Activated T-helper 1 cell treated with anti-CD3 and anti-CD28 coated beads, Interleukin-12 subunit alpha, Interleukin-12 subunit beta, Interleukin-2, Interleukin-4 antibody, amounts not matched to agents 30 ng/mL and 10 ng/mL and 1 ng/mL, durations not matched to agents 14 hours and 24 hours and 36 hours (primary cell): ENCODE results near the gene ELOVL6. TPM values are rescaled to one million over a fixed set of nuclear protein-coding genes. Genes with fewer than 3 reads are reported as not detected.

ENCODE experiments used
- DNase-seq: peaks from one replicate; pipeline ENCODE4 v3.0.0; 2021; ENCODE audit warnings: low spot score
- H3K27ac Mint-ChIP-seq: one replicate; pipeline ENCODE4 v1.8.0; 2021; ENCODE audit warnings: mild to moderate bottlenecking, mixed read lengths
- H3K27me3 Mint-ChIP-seq: one replicate; pipeline ENCODE4 v1.8.0; 2022; ENCODE audit warnings: mild to moderate bottlenecking, moderate library complexity, mixed read lengths; ENCODE audit not compliant: insufficient read depth
- H3K36me3 Mint-ChIP-seq: one replicate; pipeline ENCODE4 v1.8.0; 2021; ENCODE audit warnings: low read depth, mixed read lengths
- H3K4me1 Mint-ChIP-seq: one replicate; pipeline ENCODE4 v1.8.0; 2021; ENCODE audit warnings: low read depth, mixed read lengths
- H3K4me3 Mint-ChIP-seq: one replicate; pipeline ENCODE4 v1.8.0; 2021; ENCODE audit warnings: mild to moderate bottlenecking, moderate library complexity, mixed read lengths
- H3K9me3 Mint-ChIP-seq: one replicate; pipeline ENCODE4 v1.8.0; 2021; ENCODE audit warnings: mixed read lengths
- intact Hi-C: fragments of 100-400 bp; cut with micrococcal nuclease; formaldehyde crosslinking; loops from one replicate; pipeline ENCODE4 v1.15.1; 2024
- total RNA-seq: library from RNA; stranded (reverse); gene quantifications from 2 replicates; pipeline ENCODE4 v1.2.3, GENCODE V29; 2022

ELOVL6 gene
- total RNA-seq, 1 donor from 2014 or later: 19.1 TPM

GRCh38 chr4:110149089-110149488, 49.3 kb downstream of the ELOVL6 start:
- Mint-ChIP-seq H3K27ac (no peak overlapping the region), H3K4me1 (no peaks in the 10 kb centered on the region), H3K9me3 (no peaks in the 10 kb centered on the region), H3K27me3 (no peaks in the 10 kb centered on the region), H3K4me3 (no peak overlapping the region), H3K36me3 (peaks cover 14% of the 10 kb centered on the region)
- no peak for DNase-seq
- intact Hi-C loops: loop anchor here (5.0 kb wide), 1 partner anchor 92 kb away; no protein-coding TSS in a partner anchor

DNA sequence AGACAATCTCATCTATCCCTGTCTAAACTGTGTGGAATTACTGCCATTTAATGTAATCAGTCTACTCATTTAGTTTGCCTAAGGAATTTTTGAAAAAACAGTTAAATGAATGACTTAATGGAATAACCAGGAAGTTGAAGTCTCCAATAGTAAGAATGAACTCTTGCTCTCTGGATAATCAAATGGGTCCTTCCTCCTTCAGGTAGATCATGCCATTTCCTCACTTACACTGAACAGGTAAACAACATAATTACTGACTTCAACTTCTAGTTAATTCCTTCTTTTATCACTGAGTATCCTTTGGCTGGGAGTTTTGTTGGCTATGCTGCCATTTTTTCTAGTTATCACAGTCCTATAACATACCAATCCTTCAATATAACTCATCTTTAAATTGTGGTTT, 56.0 kb downstream of the ELOVL6 start:
- no peaks in the 10 kb centered on the region for H3K27me3 Mint-ChIP-seq
- peaks cover 6% of the 10 kb centered on the region for H3K4me1 Mint-ChIP-seq
- peaks cover 12% of the 10 kb centered on the region for H3K36me3 Mint-ChIP-seq
- no peak overlapping the region for H3K27ac Mint-ChIP-seq
- H3K9me3 Mint-ChIP-seq: no peaks in the 10 kb centered on the region
- DNase-seq: no peak
- intact Hi-C loops: no loop called here
- no peak overlapping the region for H3K4me3 Mint-ChIP-seq

- Mint-ChIP-seq H3K27me3 (no peaks in the 10 kb centered on the region), H3K4me1 (peaks cover 6% of the 10 kb centered on the region), H3K9me3 (no peaks in the 10 kb centered on the region), H3K36me3 (peaks cover 10% of the 10 kb centered on the region), H3K4me3 (no peak overlapping the region), H3K27ac (no peak overlapping the region)
- no peak for DNase-seq
- intact Hi-C loops: no loop called here
These were observed 58.6 kb downstream of the ELOVL6 start for GRCh38 chr4:110139815-110140214.

GRCh38 chr4:110139111-110139510, 59.3 kb downstream of the ELOVL6 start:
- no peak for DNase-seq
- Mint-ChIP-seq H3K4me1 (peaks cover 6% of the 10 kb centered on the region), H3K36me3 (peaks cover 9% of the 10 kb centered on the region), H3K9me3 (no peaks in the 10 kb centered on the region), H3K27ac (no peak overlapping the region), H3K4me3 (no peak overlapping the region), H3K27me3 (no peaks in the 10 kb centered on the region)
- intact Hi-C loops: no loop called here

DNA sequence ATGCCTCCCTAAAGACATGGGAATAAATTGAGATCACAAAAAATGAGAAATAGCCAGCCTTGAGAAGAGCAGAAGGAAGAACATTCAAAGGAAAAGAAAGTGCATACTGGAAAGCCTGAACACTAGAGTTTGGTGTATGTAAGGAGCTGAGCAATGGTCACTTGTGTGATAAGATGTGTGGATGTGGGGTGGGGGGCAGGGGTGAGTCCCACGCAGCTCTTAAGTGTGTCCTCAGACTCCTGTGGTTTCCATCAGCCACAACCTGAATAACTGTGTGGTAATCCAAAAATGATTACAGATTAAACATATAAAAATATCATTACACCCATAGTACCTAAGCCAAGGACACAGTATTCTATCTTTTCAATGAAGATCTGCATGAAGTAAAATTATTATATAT, 59.9 kb downstream of the ELOVL6 start:
- Mint-ChIP-seq H3K36me3 (peaks cover 9% of the 10 kb centered on the region), H3K9me3 (no peaks in the 10 kb centered on the region), H3K27ac (no peak overlapping the region), H3K4me3 (no peak overlapping the region), H3K27me3 (no peaks in the 10 kb centered on the region), H3K4me1 (peaks cover 9% of the 10 kb centered on the region)
- no peak for DNase-seq
- intact Hi-C loops: no loop called here

GRCh38 chr4:110137829-110138228, 60.6 kb downstream of the ELOVL6 start:
- H3K4me1 Mint-ChIP-seq: peaks cover 15% of the 10 kb centered on the region

GRCh38 chr4:110135523-110135922, 62.9 kb downstream of the ELOVL6 start:
- H3K4me3 Mint-ChIP-seq: no peak overlapping the region
- no peak overlapping the region for H3K27ac Mint-ChIP-seq
- DNase-seq: no peak
- no peaks in the 10 kb centered on the region for H3K27me3 Mint-ChIP-seq
- peaks cover 18% of the 10 kb centered on the region for H3K36me3 Mint-ChIP-seq
- H3K4me1 Mint-ChIP-seq: peaks cover 12% of the 10 kb centered on the region
- no peaks in the 10 kb centered on the region for H3K9me3 Mint-ChIP-seq
- intact Hi-C loops: no loop called here

More at GRCh38 chr4:110137829-110138228, 60.6 kb downstream of the ELOVL6 start:
- Mint-ChIP-seq H3K4me3 (no peak overlapping the region), H3K27ac (no peak overlapping the region), H3K9me3 (no peaks in the 10 kb centered on the region), H3K27me3 (no peaks in the 10 kb centered on the region), H3K36me3 (peaks cover 14% of the 10 kb centered on the region)
- DNase-seq: no peak
- intact Hi-C loops: no loop called here

DNA sequence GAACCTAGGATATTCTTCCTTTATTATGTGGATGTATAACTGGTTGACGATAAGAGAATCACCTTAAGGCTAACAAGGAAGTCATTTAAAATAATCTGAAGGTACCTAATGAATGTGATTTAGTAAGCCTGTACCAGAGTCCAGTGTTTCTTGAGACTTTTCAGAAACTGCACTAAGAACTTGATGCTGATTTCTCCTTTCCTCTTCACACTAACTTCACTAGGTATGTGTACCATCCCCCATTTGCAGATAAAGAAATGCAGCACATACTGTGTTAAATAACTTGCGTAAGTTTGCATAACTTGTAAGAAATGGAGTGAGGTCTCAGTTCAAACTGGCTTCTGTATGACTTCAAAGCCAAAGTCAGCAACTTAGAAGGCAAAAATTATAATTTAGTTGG, 63.3 kb downstream of the ELOVL6 start:
- intact Hi-C loops: no loop called here
- H3K36me3 Mint-ChIP-seq: peaks cover 18% of the 10 kb centered on the region

GRCh38 chr4:110134269-110134869, 64.0 kb downstream of the ELOVL6 start:
- no peak for DNase-seq
- intact Hi-C loops: no loop called here
- no peak overlapping the region for H3K4me3 Mint-ChIP-seq
- peaks cover 13% of the 10 kb centered on the region for H3K4me1 Mint-ChIP-seq
- no peaks in the 10 kb centered on the region for H3K27me3 Mint-ChIP-seq
- peaks cover 18% of the 10 kb centered on the region for H3K36me3 Mint-ChIP-seq
- H3K27ac Mint-ChIP-seq: no peak overlapping the region
- no peaks in the 10 kb centered on the region for H3K9me3 Mint-ChIP-seq

More for the DNA sequence above, 63.3 kb downstream of the ELOVL6 start:
- Mint-ChIP-seq H3K9me3 (no peaks in the 10 kb centered on the region), H3K27me3 (no peaks in the 10 kb centered on the region), H3K27ac (no peak overlapping the region), H3K4me1 (peaks cover 12% of the 10 kb centered on the region), H3K4me3 (no peak overlapping the region)
- DNase-seq: no peak

DNA sequence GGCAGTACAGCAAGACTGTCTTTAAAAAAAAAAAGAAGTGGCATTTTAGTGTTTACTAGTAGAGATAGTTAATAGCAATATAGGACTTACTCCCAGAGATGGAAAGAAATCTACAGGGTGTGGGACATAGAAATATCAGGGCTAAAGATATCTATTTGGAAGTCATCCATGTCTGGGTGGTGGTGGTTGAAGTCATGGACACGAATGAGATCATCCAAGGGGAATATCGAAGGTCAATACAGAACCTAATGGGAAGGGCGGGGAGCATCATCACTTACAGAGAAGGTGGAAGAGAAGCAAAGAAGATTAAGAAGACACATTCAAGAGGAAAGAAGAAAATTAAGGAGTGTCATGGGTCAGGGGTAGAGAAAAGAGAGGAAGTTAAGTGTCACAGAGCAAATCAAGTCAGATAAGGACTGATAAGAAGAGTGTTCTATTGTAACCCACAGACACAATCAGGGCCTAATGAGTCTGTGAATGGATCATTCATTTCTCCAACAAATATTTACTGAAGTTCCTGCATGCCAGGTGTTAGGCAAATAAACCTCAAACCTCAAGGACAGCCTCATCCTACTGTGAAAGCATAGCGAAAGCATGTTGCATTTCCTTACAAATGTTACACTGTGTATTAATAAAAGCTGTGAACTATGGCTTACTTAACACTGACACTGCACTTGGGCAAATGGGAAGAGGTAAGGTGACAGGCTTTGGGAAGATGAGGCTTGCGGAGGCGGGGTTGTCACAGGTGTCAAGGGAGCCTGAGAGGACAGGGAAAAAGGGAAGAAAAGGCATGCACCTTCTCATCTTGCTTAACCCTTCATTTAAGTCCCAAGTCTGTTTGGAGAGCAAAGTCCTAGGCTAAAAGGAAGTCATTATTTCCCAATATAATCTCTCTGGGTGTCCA, 65.3 kb downstream of the ELOVL6 start:
- Mint-ChIP-seq H3K4me3 (no peak overlapping the region), H3K27me3 (no peaks in the 10 kb centered on the region)

DNA sequence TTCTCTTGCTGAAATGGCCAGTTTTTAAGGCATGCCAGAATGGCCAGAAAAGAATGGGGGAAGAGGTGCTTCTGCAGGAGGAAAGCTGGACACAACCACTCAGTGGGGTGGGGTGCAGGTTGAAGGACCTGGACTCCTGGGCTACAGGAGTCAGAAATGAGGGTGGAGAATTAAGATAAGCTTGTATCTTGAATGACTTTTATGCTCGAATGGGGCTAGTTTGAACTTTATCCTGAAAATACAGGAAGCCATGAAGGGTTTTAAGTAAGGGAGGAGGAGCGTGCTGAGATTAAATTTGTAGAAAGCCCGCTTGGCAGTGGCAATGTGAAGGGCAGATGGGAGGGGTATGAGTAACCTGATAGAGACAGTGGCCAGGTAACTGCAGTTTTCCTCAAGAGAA, 66.5 kb downstream of the ELOVL6 start:
- no peaks in the 10 kb centered on the region for H3K27me3 Mint-ChIP-seq
- intact Hi-C loops: no loop called here
- no peak overlapping the region for H3K4me3 Mint-ChIP-seq
- H3K9me3 Mint-ChIP-seq: no peaks in the 10 kb centered on the region
- peaks cover 22% of the 10 kb centered on the region for H3K36me3 Mint-ChIP-seq
- no peak for DNase-seq
- no peak overlapping the region for H3K27ac Mint-ChIP-seq
- H3K4me1 Mint-ChIP-seq: peaks cover 30% of the 10 kb centered on the region

More for the DNA sequence above, 65.3 kb downstream of the ELOVL6 start:
- Mint-ChIP-seq H3K36me3 (peaks cover 20% of the 10 kb centered on the region), H3K9me3 (no peaks in the 10 kb centered on the region), H3K4me1 (peaks cover 25% of the 10 kb centered on the region), H3K27ac (no peak overlapping the region)
- intact Hi-C loops: no loop called here
- no peak for DNase-seq

GRCh38 chr4:110130576-110131358, 67.6 kb downstream of the ELOVL6 start:
- intact Hi-C loops: no loop called here
- Mint-ChIP-seq H3K4me3 (no peak overlapping the region), H3K27ac (no peak overlapping the region), H3K27me3 (no peaks in the 10 kb centered on the region), H3K9me3 (no peaks in the 10 kb centered on the region), H3K4me1 (peaks cover 30% of the 10 kb centered on the region), H3K36me3 (peaks cover 29% of the 10 kb centered on the region)
- DNase-seq: no peak

GRCh38 chr4:110129544-110129943, 68.9 kb downstream of the ELOVL6 start:
- Mint-ChIP-seq H3K27me3 (no peaks in the 10 kb centered on the region), H3K36me3 (peaks cover 27% of the 10 kb centered on the region), H3K4me1 (peaks cover 30% of the 10 kb centered on the region), H3K9me3 (no peaks in the 10 kb centered on the region), H3K4me3 (no peak overlapping the region), H3K27ac (no peak overlapping the region)
- intact Hi-C loops: loop anchor here (2.0 to 5.0 kb wide), 3 partner anchors 38 to 71 kb away; no protein-coding TSS in a partner anchor
- DNase-seq: no peak
